ENCODE data around the gene RTN4RL1. TPM values are rescaled to one million over a fixed set of nuclear protein-coding genes. Genes with fewer than 3 reads are reported as not detected.

RTN4RL1 gene
- total RNA-seq, 2 donors from 2014 or later = 5.4 to 8.0 TPM

DNA sequence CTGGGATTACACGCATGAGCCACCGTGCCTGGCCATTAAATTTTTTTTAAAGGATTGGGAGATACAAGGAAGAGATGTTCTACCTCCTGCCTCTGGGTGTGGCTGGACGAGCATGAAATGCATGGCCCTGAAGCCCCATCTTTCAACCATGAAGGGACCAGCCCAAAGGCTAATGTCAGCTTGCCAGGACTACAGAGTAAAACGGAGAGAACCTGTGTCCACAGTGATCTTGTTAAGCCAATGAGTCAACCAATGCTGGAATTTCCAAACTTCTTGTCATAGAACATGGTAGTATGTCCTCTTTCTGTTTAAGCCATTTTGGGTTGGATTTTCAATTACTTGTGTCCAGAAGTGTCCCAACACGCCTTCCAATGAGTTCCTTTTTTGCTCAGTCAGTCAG, 71.3 kb downstream of the RTN4RL1 start:
- ATAC-seq (ENCODE audit: insufficient number of reproducible peaks, low FRiP score, low read depth) (no peak), DNase-seq (ENCODE audit: low spot score) (no peak)
- no peaks in the 10 kb centered on the region for H3K9me3 ChIP-seq
- H3K4me3 ChIP-seq = no peak overlapping the region
- H3K4me1 ChIP-seq (ENCODE audit: control insufficient read depth in 1 of 2, low read depth in 2 of 2) = peaks cover 0 to 2% of the 10 kb centered on the region in 2 donors
- no peak overlapping the region for H3K27ac ChIP-seq
- TF ChIP-seq, protein P1, sequence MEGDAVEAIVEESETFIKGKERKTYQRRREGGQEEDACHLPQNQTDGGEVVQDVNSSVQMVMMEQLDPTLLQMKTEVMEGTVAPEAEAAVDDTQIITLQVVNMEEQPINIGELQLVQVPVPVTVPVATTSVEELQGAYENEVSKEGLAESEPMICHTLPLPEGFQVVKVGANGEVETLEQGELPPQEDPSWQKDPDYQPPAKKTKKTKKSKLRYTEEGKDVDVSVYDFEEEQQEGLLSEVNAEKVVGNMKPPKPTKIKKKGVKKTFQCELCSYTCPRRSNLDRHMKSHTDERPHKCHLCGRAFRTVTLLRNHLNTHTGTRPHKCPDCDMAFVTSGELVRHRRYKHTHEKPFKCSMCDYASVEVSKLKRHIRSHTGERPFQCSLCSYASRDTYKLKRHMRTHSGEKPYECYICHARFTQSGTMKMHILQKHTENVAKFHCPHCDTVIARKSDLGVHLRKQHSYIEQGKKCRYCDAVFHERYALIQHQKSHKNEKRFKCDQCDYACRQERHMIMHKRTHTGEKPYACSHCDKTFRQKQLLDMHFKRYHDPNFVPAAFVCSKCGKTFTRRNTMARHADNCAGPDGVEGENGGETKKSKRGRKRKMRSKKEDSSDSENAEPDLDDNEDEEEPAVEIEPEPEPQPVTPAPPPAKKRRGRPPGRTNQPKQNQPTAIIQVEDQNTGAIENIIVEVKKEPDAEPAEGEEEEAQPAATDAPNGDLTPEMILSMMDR (IDR thresholded peaks at IDR 0.05) = no peak
- no peaks in the 10 kb centered on the region for H3K36me3 ChIP-seq
- H3K27me3 ChIP-seq (replicated peaks; ENCODE audit: insufficient read depth) = no peaks in the 10 kb centered on the region

DNA sequence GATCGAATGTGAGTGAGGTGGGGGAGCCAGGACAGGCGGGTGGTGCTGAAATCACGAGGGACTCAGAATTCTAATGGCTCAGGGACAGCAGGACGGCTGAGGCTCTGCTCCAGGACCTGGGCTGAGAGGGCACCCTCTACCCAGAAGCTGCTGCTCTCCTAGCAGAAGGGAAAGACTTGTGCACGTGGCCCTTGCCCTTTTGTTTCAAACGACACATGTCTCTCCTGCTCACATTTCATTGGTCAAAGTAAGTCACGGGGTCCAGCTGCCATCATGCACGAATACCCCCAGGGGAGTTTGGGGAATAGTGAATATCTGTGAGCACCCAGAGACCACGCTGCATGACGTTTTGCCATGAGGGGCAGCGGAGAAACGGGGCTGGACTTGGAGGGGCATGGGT, 73.2 kb downstream of the RTN4RL1 start:
- no peaks in the 10 kb centered on the region for H3K4me1 ChIP-seq (ENCODE audit: control insufficient read depth in 1 of 2, low read depth in 2 of 2)
- no peaks in the 10 kb centered on the region for H3K36me3 ChIP-seq
- TF ChIP-seq, protein P1 (IDR thresholded peaks at IDR 0.05) = no peak
- H3K27ac ChIP-seq = no peak overlapping the region
- H3K27me3 ChIP-seq (replicated peaks; ENCODE audit: insufficient read depth) = no peaks in the 10 kb centered on the region
- no peak for DNase-seq (ENCODE audit: low spot score)
- no peaks in the 10 kb centered on the region for H3K9me3 ChIP-seq
- no peak overlapping the region for H3K4me3 ChIP-seq
- no peak for ATAC-seq (ENCODE audit: insufficient number of reproducible peaks, low FRiP score, low read depth)

DNA sequence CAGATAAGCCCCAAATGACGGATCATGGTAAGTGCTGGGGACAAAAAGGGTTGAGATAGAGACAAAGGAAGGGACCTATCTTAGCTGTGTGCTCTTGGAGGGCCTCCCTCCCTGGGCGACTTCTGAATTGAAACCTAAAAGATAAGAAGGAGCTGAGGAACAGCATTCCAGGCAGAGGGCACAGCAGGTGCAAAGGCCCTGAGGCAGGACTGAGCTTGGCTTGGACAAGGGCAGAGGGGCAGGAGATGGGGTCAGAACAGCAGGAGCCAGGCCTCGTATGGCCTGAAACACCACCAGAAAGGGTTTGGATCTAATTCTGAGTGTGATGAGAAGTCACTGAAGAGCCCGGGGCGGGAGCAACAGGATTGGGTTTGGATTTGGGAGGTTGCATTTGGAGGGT, 75.4 kb downstream of the RTN4RL1 start:
- H3K27me3 ChIP-seq (replicated peaks; ENCODE audit: insufficient read depth) = no peaks in the 10 kb centered on the region
- DNase-seq (ENCODE audit: low spot score) (no peak), ATAC-seq (ENCODE audit: insufficient number of reproducible peaks, low FRiP score, low read depth) (no peak)
- TF ChIP-seq, protein P1 (IDR thresholded peaks at IDR 0.05) = no peak
- no peak overlapping the region for H3K4me3 ChIP-seq
- no peaks in the 10 kb centered on the region for H3K4me1 ChIP-seq (ENCODE audit: control insufficient read depth in 1 of 2, low read depth in 2 of 2)
- no peak overlapping the region for H3K27ac ChIP-seq
- H3K9me3 ChIP-seq = no peaks in the 10 kb centered on the region
- H3K36me3 ChIP-seq = no peaks in the 10 kb centered on the region

DNA sequence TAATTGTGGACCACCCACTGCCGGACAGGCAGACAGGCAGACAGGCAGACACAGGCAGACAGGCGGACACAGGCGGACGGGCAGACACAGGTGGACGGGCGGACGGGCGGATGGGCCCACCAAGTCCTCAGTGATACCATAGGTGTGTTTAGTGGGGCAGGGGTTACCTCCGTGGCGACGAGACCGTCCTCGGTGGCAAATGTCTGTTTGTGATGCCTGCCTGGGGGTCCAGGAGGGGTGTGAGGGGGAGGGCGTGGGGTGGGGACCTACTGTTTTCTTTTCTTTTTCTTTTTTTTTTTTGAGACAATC, 76.7 kb downstream of the RTN4RL1 start:
- TF ChIP-seq, protein P1 (IDR thresholded peaks at IDR 0.05) = no peak
- Histone ChIP-seq H3K4me1 (ENCODE audit: control insufficient read depth in 1 of 2, low read depth in 2 of 2) (no peaks in the 10 kb centered on the region), H3K9me3 (no peaks in the 10 kb centered on the region), H3K4me3 (no peak overlapping the region), H3K27ac (no peak overlapping the region), H3K27me3 (replicated peaks; ENCODE audit: insufficient read depth) (no peaks in the 10 kb centered on the region), H3K36me3 (no peaks in the 10 kb centered on the region)
- ATAC-seq (ENCODE audit: insufficient number of reproducible peaks, low FRiP score, low read depth) (no peak), DNase-seq (ENCODE audit: low spot score) (no peak)

DNA sequence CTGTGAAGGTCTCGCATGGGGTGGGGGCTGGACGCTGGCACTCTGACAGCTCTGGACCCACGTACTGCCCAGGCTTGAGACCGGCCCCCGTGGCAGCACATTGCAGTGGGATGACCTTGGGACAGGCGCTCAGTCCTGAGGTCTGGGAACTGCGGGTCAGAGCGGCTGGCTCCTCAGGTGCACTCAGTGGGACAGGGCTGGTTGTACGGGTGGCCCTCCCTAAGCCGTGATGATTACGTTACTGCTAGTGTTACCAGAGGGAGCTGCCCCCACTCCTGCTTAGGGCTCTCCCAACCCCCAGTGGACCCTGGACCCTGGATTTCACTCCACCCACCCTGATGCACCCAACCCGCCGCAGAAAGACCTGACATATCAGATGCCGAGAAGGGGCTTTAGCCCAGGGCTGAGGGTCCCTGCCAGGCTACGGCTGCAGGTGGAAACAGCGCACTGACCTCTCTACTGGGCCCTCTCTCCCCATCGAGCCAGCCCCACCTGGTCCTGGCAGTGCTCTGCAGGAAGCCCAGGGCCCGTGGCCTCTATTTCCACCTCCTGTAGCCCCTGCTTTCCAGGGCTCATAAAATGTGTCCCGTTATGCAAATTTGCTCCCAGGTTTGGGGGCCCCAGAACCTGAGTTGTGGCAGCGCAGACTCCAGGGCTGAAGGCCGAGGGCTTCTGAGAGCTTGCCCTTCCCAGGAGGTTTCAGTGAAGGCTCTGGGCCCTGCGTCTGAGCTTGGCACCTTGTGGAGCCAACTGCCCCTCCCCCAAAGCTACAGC, 77.2 kb downstream of the RTN4RL1 start:
- no peak overlapping the region for H3K4me3 ChIP-seq
- H3K27ac ChIP-seq = no peak overlapping the region
- H3K36me3 ChIP-seq = no peaks in the 10 kb centered on the region
- no peaks in the 10 kb centered on the region for H3K9me3 ChIP-seq
- ATAC-seq (ENCODE audit: insufficient number of reproducible peaks, low FRiP score, low read depth) (no peak), DNase-seq (ENCODE audit: low spot score) (no peak)
- TF ChIP-seq, protein P1 (IDR thresholded peaks at IDR 0.05) = no peak
- no peaks in the 10 kb centered on the region for H3K4me1 ChIP-seq (ENCODE audit: control insufficient read depth in 1 of 2, low read depth in 2 of 2)
- H3K27me3 ChIP-seq (replicated peaks; ENCODE audit: insufficient read depth) = no peaks in the 10 kb centered on the region
